HFF-Myc (cell line): ENCODE measurements around the gene TBCD.

ENCODE experiments used
- DNase-seq: peaks from one replicate; pipeline ENCODE4 v3.0.0-alpha.2; 2011; ENCODE audit warnings: low read depth; ENCODE audit errors: extremely low read depth
- H3K4me3 ChIP-seq: replicated peaks from 2 replicates; pipeline ENCODE4 v1.5.1; 2011; ENCODE audit warnings: low read depth, mild to moderate bottlenecking, control low read depth, low read length
- TF ChIP-seq, protein P1 (sequence below): IDR thresholded peaks from 2 replicates; pipeline ENCODE4 v1.5.1; 2012; ENCODE audit warnings: mild to moderate bottlenecking, low read depth, low read length, control low read depth; ENCODE audit errors: missing control alignments

Gene TBCD

DNA sequence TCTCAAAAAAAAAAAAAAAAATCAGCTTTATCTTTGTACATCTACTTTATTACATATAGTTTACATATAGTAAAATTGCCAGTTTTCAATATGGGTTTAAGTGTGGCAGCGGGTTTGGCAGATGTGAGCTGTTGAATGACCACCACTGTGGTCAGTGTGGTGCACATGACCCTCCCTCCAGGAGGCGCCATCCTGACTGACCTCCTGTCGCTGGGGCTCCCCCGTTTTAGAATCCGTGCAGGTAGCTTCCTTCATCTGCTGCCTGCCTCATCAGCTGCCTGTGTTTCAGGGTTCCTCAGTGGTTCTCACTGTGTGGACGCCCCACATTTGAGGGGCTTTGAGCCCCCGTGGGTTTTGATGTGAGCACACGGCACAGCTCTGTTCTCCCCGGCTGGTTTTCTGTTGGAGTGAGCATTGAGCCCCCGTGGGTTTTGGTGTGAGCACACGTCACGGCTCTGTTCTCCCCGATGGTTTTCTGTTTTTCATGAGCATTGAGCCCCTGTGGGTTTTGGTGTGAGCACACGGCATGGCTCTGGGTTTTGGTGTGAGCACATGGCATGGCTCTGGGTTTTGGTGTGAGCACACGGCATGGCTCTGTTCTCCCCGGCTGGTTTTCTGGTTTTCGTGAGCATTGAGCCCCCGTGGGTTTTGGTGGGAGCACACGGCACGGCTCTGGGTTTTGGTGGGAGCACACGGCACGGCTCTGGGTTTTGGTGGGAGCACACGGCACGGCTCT, 145.8 kb downstream of the TBCD start:
- DNase-seq, result no peak
- H3K4me3 ChIP-seq, result no peak overlapping the region
- TF ChIP-seq, protein P1, sequence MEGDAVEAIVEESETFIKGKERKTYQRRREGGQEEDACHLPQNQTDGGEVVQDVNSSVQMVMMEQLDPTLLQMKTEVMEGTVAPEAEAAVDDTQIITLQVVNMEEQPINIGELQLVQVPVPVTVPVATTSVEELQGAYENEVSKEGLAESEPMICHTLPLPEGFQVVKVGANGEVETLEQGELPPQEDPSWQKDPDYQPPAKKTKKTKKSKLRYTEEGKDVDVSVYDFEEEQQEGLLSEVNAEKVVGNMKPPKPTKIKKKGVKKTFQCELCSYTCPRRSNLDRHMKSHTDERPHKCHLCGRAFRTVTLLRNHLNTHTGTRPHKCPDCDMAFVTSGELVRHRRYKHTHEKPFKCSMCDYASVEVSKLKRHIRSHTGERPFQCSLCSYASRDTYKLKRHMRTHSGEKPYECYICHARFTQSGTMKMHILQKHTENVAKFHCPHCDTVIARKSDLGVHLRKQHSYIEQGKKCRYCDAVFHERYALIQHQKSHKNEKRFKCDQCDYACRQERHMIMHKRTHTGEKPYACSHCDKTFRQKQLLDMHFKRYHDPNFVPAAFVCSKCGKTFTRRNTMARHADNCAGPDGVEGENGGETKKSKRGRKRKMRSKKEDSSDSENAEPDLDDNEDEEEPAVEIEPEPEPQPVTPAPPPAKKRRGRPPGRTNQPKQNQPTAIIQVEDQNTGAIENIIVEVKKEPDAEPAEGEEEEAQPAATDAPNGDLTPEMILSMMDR, result peak; percentile 9

DNA sequence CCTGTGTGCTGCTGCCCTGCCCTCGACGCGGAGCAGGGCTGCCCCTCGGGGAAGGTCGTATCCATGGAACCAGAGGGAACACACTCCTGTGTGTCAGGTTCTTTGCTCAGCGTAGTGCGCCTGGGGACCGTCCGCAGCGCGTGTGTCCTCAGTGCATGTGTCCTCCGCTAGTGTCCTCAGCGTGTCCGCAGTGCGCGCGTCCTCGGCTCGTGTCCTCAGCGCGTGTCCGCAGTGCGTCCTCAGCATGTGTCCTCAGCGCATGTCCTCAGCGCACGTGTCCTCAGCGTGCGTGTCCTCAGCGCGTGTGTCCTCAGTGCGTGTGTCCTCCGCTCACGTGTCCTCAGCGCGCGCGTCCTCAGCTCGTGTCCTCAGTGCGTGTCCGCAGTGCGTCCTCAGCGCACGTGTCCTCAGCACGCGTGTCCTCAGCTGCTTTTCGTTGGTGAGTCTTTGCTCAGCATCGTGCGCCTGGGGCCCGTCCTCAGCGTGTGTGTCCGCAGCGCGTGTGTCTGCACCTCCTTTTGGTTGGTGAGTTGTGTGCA, 147.2 kb downstream of the TBCD start:
- TF ChIP-seq, protein P1, result no peak
- no peak overlapping the region for H3K4me3 ChIP-seq
- DNase-seq, result no peak

DNA sequence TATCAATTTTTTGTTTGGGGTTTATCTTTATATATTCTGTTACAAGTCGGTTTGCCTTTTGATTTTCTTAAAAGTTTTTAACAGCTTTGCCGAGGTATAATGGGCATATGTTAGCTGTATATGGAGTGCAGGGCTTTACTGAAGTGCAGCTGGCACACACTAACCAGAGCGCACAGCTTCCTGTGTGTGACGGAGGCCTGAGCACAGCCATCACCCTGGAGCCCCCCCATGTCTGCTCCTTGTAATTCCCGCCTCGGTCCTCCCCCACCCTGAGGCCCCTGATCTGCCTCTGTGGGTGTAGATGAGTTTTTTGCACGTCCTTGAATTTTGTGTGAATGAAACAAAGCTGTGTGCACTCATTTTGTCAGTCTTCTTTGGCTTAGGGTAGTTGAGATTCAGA, 148.1 kb downstream of the TBCD start:
- no peak for DNase-seq
- TF ChIP-seq, protein P1, result no peak
- H3K4me3 ChIP-seq, result no peak overlapping the region

DNA sequence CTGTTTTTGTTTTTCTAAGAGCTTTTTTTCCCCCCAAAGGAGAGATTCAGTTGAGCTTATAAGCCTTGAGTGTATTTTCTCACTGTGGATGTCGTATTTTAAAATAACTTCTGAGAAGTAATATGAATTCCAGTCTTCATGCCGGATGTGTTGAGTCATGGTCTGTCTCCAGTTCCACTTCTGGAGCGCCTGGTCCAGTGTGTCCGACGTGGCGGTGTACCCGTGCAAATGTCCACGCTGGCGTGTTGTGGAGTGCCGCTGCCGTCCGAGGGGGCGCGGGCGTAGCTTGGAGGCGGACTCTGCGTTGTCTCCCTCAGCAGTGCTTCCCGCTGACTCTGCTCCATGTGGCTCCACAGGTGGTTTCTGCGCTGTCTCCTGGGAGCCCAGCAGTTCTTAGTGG, 148.9 kb downstream of the TBCD start:
- no peak overlapping the region for H3K4me3 ChIP-seq
- no peak for DNase-seq
- TF ChIP-seq, protein P1, result no peak

DNA sequence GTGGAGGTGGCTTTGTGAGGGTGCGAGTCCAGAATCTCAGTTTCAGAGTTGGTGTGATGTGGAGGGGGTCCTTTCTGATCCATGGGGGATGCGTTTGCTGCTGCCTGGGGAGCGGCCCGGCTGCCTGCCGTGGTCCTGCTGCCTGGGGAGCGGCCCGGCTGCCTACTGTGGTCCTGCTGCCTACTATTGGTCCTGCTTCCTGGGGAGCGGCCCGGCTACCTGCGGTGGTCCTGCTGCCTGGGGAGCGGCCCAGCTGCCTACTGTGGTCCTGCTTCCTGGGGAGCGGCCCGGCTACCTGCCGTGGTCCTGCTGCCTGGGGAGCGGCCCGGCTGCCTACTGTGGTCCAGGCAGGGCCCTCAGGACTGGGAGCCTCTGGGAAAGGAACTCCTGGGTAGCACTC, 149.5 kb downstream of the TBCD start:
- no peak overlapping the region for H3K4me3 ChIP-seq
- TF ChIP-seq, protein P1, result no peak
- no peak for DNase-seq

DNA sequence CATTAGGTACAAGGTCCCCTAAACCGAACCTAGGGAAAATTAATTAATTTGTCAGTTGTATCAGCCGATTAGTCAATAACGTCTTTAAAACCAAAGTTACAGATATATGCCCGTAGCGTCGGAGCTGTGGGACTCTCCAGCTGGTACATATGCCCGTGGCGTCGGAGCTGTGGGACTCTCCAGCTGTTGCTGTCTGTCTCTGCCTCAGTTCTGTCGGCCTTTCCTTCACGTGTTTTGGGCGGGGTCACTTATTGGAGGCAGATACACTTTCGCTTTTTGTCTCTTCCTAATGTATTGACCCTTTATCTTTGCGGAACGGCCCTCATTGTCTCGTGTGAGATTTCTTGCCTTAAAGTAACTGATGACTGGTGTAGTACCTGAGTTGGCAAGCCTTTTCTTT, 150.0 kb downstream of the TBCD start:
- no peak overlapping the region for H3K4me3 ChIP-seq
- no peak for DNase-seq
- TF ChIP-seq, protein P1, result no peak
